HG03139 (cell line): Measurements from ENCODE around the gene TXLNG.
"Not testable (repeated sequence)": the region's sequence is repeated elsewhere in the genome, so short reads cannot be mapped to it uniquely, and the experiment has no call there.

Experiments used
- ATAC-seq: cut with Tn5 transposase; IDR thresholded peaks from one replicate; pipeline ENCODE4 v1.9.1; 2021; ENCODE audit not compliant: unreplicated experiment

The TXLNG gene

DNA sequence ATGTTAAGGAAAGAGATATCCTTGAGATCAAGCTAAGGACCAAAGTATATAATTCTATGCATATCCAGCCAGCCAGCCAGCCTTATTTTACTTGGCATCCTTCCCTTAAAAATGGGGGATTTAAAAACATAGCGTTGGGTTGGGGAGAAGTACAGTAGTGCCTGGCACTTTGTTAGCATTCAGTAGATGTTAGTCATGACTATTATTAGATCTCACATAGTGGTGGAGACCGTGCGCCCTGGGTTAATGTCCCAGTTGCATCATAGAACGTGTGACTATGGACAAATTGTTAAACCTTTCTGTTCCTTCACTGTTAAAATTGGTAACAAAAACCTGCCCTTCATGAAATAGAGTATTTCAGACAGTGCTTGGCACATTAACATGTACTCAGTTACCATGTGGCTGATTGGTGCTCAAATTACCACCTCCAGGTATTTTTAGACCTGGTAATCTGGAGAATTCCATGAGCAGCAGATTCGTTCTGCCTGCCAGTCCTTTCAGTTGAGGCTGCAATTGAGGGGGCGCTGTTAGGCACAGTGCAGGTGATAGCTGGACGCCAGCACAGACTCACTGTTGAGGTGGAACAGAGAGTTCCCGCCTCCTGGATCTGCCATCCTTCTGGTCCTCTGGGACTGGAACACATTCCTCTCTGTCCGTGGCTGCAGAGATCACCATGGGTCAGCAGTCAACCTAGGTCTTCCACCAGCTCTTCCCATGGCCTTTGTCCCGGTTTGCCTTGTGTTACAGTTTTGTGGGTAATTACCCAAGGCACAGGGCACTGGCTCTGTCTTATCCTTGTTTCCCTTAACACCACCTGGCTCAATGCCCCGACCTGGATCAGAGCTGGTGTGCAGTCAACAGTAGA lies 52.2 kb downstream of the TXLNG start:
- no peak for ATAC-seq

- no peak for ATAC-seq
These were observed 53.1 kb downstream of the TXLNG start for GRCh38 chrX:16839219-16839851.

- no peak for ATAC-seq
These were observed 53.7 kb downstream of the TXLNG start for GRCh38 chrX:16839852-16840460.

- no peak for ATAC-seq
These were observed 56.4 kb downstream of the TXLNG start for GRCh38 chrX:16842684-16843083.

DNA sequence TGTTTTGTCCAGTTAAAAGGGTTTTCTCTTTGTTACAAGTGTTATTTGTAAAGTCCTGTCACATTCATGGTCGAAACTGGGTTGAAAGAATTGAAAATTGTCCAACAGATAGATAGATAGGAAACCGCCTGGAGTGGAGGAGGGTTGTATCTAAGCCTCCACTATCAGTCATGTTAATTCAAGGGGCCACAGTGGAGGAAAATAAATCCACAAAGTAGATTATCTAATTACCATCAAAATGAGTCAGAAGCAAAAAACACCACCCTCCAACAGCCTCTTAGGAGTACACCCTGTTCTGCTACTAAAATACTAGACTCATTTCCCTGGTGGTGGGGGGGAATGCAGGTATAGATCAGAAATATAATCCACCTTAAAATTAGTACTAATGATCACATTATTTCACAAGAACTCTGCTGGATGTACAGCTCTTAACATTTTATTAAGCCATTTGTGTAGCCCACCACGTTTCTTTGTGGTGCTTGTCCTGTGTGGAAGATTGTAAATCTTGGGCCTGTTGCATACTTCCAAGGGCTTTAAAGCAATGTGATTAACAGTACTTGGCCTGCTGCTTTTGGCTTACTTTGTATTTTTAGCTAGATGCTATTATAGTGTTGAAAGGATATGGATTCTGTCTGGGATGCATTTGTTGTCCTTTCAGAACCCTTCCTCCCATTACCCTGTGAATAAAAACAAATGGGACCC lies 57.1 kb downstream of the TXLNG start:
- ATAC-seq, result no peak

GRCh38 chrX:16845686-16846085 lies 59.4 kb downstream of the TXLNG start:
- no peak for ATAC-seq

GRCh38 chrX:16848541-16848940 lies 62.3 kb downstream of the TXLNG start:
- no peak for ATAC-seq

DNA sequence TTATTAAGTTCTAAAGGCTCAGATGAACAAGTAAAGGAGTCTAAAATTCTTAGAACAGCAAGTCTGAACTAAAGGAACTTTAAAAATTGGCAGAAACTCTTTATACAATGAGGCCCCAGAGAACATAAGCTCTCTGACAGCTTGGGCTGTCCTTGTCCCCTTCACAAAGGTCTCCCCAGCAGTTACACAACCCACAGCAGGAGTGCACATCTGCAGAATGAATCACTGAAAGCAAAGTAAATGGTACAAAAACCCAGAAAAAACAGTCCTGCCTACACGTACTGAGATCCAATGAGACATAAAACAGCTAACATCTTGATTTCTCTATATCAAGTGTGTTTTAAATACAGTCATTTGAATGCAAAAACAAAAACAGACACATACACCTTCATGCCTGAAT lies 65.2 kb downstream of the TXLNG start:
- ATAC-seq, result no peak

GRCh38 chrX:16851827-16852226 lies 65.6 kb downstream of the TXLNG start:
- ATAC-seq, result no peak

DNA sequence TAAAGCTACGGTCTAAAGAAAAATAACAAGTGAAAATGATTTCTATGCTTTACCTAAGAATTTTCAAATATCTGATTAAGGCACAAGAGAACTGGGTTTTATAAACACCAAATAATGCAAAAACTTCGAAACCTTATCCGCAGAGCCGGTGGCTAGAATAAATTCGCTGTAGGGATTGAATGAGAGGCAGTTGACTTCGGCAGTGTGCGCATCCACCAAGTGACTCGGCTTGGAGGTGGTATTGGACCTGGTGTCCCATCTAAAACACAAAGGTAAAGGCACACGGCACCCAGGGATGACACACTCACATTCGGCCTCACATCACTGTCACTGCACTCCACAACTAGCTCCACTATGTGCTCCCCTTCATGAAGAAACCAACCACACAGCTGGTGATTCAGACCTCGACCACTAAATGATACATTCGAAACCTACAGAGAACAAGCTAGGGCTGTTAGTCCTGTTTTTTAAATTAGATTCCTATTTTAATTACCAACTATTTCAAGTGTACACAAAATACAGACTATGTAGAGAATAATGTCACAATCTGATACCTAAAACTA lies 66.4 kb downstream of the TXLNG start:
- no peak for ATAC-seq

- no peak for ATAC-seq
These were observed 67.3 kb downstream of the TXLNG start for GRCh38 chrX:16853537-16853936.

- no peak for ATAC-seq
These were observed 69.3 kb downstream of the TXLNG start for GRCh38 chrX:16855363-16856075.

- ATAC-seq, result not testable (repeated sequence)
These were observed 69.8 kb downstream of the TXLNG start for GRCh38 chrX:16856076-16856404.

DNA sequence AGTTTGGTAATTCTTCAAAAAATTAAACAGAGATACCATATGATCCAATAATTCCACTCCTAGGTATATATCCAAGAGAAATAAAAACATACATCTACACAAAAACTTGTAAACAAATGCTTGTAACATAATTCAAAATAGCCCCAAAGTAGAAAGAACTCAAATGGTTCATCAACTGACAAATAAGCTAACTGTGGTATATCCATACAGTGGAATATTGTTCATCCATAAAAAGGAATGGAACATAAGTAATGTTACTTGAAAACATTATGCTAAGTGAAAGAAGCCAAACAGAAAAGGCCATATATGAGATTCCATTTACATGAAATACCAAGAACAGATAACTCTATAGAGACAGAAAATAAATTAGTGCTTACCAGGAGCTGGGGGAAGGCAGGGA lies 70.5 kb downstream of the TXLNG start:
- ATAC-seq, result no peak

GRCh38 chrX:16862829-16863228 lies 76.6 kb downstream of the TXLNG start:
- no peak for ATAC-seq

DNA sequence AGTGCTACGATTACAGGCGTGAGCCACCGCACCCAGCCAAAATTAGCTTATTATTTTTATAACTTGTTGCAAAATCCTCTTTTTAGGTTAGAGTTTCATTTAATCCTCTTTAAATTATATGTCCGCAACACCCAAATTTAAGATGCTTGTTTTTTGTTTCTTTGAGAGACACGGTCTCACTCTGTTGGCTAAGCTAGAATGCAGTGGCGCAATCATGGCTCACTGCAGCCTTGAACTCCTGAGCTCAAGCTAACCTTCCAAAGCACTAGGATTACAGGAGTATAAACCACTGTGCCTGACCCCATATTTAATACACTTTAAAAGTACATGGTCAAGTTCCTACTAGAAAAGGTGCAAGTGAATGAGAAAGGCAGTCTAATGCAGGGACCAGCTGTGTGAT lies 81.7 kb downstream of the TXLNG start:
- no peak for ATAC-seq

DNA sequence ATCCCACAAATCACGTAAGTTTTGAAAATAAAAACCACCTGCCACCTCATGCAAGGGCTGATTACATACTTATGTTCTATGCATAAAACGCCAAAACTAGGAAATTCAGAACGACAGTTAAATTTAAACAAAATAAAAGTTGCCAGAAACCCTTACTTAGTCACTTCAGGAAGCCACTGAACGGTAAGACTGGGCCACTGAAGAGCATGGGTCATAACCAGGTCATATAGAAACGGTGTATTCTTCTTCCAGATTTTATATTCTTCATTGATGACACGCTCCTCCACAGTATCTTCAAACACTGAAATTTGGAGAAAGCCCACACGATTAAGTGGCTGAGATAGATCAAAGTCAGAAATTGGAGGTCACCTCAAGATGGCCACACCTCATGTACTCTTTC lies 82.7 kb downstream of the TXLNG start:
- ATAC-seq, result no peak

- ATAC-seq, result peak; percentile 50
These were observed 83.3 kb downstream of the TXLNG start for GRCh38 chrX:16869393-16870094.

GRCh38 chrX:16870095-16870861 lies 84.0 kb downstream of the TXLNG start, which contains the start of gene RBBP7:
Gene RBBP7 (minus strand): TSS chrX:16870362. CDS start chrX:16870053, 309 bp downstream.
- peak; percentile 69 for ATAC-seq
